Panc1 (cell line): ENCODE measurements around the gene SUPT6H.

Experiments
- POLR2AphosphoS5 ChIP-seq: IDR thresholded peaks from 2 replicates; pipeline ENCODE4 v1.6.1; 2012; ENCODE audit warnings: mild to moderate bottlenecking, low read depth, low read length, moderate library complexity
- TF ChIP-seq, protein P1 (sequence below): fragments of 450-650 bp; IDR thresholded peaks from 2 replicates; pipeline ENCODE4 v1.5.1; 2017; ENCODE audit warnings: mild to moderate bottlenecking

DNA sequence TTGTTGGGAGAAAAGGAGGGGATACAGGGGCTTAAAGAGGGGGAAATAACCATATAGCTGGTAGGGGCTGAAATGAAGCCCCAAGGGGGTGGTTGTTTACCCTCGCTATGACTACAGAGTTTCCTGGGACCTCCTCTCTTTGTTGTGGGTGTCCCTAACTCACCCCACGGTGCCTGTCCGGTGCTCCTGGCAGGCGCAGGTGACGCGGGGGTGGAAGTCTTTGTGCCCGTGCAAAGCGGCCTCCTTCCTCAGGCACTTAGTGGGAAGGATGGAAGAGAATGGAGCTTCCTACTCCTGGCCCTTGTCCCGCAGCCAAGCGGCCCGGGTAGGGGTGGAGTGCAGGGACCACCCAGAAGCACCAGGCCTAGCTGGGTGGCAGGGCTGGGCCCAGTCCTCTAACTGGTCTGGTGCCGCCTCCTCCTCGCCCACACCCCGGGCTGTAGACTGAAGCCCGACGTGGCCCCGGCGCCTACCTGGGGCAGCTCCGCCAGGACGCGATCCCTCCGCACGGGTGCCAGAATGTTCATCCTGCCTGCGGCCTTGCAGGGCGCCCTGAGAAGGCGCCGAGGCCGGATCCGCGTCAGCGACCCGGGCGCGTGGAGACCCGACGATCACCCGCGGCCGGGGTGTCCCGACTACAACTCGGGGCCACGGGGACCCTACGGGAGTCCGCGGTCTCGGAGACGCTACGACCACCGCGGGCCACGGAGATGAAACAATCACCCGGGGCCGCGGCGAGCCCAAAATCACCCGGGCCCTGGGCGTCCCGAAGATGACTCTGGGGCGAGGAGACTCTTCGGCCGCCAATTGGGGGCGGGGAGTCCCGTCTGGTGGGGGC lies 55.0 kb downstream of the SUPT6H start:
- TF ChIP-seq POLR2AphosphoS5: no peak
- TF ChIP-seq, protein P1, sequence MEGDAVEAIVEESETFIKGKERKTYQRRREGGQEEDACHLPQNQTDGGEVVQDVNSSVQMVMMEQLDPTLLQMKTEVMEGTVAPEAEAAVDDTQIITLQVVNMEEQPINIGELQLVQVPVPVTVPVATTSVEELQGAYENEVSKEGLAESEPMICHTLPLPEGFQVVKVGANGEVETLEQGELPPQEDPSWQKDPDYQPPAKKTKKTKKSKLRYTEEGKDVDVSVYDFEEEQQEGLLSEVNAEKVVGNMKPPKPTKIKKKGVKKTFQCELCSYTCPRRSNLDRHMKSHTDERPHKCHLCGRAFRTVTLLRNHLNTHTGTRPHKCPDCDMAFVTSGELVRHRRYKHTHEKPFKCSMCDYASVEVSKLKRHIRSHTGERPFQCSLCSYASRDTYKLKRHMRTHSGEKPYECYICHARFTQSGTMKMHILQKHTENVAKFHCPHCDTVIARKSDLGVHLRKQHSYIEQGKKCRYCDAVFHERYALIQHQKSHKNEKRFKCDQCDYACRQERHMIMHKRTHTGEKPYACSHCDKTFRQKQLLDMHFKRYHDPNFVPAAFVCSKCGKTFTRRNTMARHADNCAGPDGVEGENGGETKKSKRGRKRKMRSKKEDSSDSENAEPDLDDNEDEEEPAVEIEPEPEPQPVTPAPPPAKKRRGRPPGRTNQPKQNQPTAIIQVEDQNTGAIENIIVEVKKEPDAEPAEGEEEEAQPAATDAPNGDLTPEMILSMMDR: no peak
